Stimulated activated naive CD4-positive, alpha-beta T cell (primary cell): ENCODE results near the gene KCNRG.
"Not testable (repeated sequence)": the region's sequence is repeated elsewhere in the genome, so short reads cannot be mapped to it uniquely, and the experiment has no call there.

Experiments
- DNase-seq, 6 experiments: peaks; one replicate each; lab custom pipeline; 2025; lab: John Stamatoyannopoulos, UW

KCNRG gene

GRCh38 chr13:50011461-50011860 is 3.8 kb upstream of the KCNRG start:
- no peak for DNase-seq

DNA sequence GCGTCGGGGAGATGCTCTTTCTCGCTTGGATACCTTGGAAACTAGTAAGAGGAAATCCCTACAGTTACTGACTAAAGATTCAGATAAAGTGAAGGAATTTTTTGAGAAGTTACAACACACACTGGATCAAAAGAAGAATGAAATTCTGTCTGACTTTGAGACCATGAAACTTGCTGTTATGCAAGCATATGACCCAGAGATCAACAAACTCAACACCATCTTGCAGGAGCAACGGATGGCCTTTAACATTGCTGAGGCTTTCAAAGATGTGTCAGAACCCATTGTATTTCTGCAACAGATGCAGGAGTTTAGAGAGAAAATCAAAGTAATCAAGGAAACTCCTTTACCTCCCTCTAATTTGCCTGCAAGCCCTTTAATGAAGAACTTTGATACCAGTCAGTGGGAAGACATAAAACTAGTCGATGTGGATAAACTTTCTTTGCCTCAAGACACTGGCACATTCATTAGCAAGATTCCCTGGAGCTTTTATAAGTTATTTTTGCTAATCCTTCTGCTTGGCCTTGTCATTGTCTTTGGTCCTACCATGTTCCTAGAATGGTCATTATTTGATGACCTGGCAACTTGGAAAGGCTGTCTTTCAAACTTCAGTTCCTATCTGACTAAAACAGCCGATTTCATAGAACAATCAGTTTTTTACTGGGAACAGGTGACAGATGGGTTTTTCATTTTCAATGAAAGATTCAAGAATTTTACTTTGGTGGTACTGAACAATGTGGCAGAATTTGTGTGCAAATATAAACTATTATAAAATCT is 2.7 kb upstream of the KCNRG start:
- no peak for DNase-seq

- no peak for DNase-seq
Observed at GRCh38 chr13:50014386-50014785, 858 bp upstream of the KCNRG start.

DNA sequence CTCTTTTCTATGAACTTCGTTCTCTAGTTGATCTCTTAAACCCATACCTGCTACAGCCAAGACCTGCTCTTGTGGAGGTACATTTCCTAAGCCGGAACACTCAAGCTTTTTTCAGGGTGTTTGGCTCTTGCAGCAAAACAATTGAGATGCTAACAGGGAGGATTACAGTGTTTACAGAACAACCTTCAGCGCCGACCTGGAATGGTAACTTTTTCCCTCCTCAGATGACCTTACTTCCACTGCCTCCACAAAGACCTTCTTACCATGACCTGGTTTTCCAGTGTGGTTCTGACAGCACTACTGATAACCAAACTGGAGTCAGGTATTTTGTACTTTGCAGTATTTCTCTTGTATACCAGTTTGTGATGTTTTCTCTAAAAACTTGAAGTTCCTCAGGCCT is 506 bp downstream of the KCNRG start:
- DNase-seq: no peak

DNA sequence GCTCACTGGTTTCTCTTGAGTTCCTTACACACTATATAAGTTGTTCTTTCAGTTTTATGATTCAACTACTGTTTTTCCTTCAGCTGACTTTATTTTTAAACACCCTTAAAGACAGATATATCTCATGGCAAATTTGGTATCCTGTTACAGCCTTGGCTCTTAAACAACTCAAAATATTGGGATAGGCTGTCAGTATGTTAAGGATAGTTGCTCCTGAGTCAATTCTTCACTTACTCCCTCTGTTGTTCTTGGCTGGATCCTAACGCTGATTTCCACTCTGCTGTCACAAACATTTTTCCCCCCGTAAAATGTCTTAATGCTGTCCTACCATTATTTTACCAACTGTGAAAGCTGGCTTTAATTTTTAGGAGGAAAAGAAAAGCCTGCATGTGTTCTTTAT is 1.2 kb downstream of the KCNRG start:
- no peak for DNase-seq

DNA sequence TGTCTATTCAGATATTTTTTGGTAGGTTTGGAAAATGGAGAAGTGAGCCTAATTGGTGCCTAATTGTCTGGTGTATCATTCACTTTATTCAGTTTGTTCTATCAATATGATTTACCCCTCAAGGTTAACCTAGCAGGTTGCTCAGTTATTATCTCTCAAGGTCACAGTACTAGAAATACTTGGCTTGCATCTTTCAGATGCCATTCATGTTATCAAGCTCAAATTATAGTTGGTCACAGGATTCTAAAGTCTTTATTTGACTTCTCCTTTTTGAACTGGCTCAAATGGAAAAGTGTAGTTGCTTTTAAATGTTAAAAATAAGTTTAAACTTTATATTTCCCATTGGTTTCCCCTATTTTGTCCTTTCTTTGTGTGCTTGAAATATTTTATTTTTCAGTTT is 2.6 kb downstream of the KCNRG start:
- DNase-seq: no peak

GRCh38 chr13:50025436-50025835 is 10.2 kb downstream of the KCNRG start:
- DNase-seq: no peak

- DNase-seq: no peak
Observed at GRCh38 chr13:50026788-50027473, 11.7 kb downstream of the KCNRG start.

DNA sequence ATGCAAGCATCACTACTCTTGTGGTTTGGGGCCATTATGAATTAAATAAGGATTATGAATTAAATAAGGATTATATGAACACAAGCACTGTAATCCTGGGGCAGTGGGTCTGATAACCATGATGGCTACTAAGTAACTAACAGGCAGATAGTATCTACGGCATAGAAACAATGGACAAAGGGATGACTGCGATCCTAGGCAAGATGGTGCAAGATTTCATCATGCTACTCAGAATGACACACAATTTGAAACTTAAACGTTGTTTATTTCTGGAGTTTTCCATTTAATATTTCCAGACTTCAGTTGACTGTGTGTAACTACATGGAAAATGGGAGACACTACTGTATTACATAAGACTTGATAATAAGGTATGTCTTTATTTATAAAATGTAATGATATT is 15.1 kb downstream of the KCNRG start:
- no peak for DNase-seq

- DNase-seq: no peak
Observed at GRCh38 chr13:50033725-50034124, 18.5 kb downstream of the KCNRG start.

DNA sequence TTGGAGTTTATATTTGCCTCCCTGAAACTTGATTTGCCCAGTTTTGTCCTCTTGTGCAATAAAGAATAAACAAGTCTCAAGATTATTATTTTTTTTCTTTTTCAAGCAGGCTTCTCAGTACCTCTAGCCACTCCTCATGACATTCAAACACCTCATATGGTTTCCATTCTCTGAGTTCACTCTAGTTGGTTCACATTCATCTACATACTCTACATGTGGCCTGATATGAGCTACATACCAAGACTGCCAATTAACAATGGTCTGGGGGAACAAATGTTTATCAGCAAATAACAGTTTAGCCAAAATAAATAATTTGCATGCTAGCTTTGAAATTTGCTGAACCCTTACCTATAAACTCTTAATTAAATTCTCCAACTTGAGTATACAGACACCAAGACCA is 22.5 kb downstream of the KCNRG start:
- DNase-seq: no peak

- no peak for DNase-seq
Observed at GRCh38 chr13:50038266-50038665, 23.0 kb downstream of the KCNRG start.

DNA sequence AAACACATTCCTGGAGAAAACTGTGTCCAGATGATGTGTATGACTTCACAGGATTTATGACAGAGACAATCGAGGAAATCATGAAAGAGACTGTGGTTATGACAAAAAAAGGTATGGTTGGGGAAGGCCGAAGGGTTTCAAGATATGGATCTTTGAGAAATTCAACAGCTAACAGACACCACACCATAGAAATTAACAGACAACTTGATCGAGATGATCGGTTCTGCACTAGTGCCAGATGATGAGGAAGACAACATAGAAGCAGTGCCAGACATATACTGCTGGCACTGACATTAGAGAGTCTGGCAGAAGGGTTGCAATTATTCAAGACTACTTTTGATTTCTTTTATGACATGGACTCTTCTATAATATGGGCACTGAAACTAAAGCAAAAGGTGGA is 37.2 kb downstream of the KCNRG start:
- DNase-seq: no peak

DNA sequence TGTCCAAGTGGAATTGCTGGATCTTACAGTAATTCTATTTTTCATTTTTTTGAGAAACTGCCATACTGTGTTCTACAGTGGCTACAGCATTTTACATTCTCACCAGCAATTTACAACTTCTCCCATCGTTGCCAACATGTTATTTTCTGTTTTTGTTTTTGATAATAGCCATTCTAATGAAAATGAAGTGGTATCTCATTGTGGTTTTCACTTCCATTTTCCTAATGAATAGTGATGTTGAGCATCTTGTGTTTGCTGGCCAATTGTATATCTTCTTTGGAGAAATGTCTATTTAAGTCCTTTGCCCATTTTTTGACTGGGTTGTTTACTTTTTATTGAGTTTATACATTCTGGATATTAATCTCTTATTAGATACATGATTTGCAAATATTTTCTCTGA is 38.6 kb downstream of the KCNRG start:
- DNase-seq: no peak

DNA sequence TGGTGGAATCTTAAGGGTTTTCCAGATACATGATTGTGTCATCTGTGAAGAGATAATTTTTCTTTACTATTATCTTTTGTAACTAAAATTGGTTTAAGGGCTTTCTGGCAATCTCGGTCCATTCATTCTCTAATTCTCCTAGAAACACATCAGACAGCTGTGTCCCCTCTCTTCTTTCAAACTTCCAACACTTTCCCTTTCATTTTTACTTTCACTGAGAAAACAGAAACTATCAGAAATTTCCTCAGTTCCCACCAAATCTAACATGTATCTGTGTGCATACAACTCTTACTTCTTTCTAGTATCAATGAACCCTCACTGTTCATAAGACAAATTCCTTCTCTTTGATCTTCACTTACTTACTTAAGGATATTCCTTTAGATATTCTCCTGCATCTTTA is 40.2 kb downstream of the KCNRG start:
- no peak for DNase-seq

DNA sequence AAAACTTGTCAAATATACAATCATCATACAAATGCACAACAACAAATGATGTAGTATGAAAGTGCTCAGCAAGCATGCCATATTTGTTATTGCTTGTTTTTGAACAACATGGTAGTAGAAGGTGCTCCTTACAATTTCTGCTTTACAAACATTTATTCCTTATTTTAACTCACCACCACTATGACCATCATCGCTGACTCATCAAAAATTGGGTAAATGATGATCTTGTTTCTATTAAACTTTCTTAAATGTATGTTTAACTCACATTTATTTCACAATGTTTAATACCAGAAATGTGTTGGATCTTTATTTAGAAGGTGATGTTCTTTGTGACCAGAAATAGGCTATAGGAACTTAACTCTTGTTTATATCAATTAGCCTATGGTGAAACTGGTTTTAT is 45.5 kb downstream of the KCNRG start:
- no peak for DNase-seq

DNA sequence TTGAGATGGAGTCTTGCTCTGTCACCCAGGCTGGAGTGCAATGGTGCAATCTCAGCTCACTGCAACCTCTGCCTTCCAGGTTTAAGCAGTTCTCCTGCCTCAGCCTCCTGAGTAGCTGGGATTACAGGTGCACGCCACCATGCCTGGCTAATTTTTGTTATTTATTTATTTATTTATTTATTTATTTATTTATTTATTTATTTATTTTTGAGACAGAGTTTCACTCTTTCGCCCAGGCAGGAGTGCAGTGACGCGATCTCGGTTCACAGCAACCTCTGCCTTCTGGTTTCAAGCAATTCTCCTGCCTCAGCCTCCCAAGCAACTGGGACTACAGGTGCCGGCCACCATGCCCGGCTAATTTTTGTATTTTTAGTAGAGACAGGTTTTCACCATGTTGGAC is 47.1 kb downstream of the KCNRG start:
- DNase-seq: not testable (repeated sequence)

DNA sequence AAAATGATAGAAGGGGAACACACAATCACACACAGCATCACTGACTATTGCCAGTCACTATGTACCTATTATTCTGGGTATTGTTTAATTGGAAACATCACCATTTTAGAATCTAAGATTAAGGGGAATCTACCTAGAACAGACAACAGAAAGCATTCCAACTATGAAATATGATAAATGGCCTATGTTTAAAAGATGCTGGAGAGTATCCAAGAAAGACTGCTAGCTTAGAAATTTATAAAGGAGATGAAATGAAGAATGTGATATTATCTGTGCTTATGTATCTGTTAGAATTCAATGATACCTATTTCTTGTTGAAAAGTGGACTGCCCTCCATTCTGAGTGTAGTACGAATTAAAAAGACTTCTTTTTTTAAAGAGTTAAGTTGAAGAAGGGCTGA is 50.5 kb downstream of the KCNRG start:
- no peak for DNase-seq

- no peak for DNase-seq
Observed at GRCh38 chr13:50068508-50068907, 53.3 kb downstream of the KCNRG start.

GRCh38 chr13:50069261-50069660 is 54.0 kb downstream of the KCNRG start:
- no peak for DNase-seq

GRCh38 chr13:50070186-50070585 is 54.9 kb downstream of the KCNRG start:
- no peak for DNase-seq
